Ammon's horn (tissue), 1 donor: ENCODE results near the gene MORN3.
A peak's percentile ranks its signal among the peaks of the same experiment; 100 is the strongest.
"Not testable (repeated sequence)": the region's sequence is repeated elsewhere in the genome, so short reads cannot be mapped to it uniquely, and the experiment has no call there.

Experiments
- DNase-seq: peaks from one replicate; pipeline ENCODE4 v3.0.0-alpha.2; 2016; ENCODE audit warnings: low spot score

MORN3 gene

GRCh38 chr12:121669521-121669900, at the start of gene MORN3:
Gene MORN3, minus strand, starts transcription at chr12:121669654. Its CDS starts 171 bp downstream, at chr12:121669483.
- DNase-seq = no peak

GRCh38 chr12:121718653-121719239, 49.3 kb upstream of the MORN3 start:
- DNase-seq = no peak

GRCh38 chr12:121717041-121717699, 47.7 kb upstream of the MORN3 start:
- DNase-seq = no peak

GRCh38 chr12:121715862-121716435, 46.5 kb upstream of the MORN3 start:
- no peak for DNase-seq

- DNase-seq = not testable (repeated sequence)
These were observed 45.6 kb upstream of the MORN3 start for GRCh38 chr12:121715055-121715454.

- DNase-seq = no peak
These were observed 44.3 kb upstream of the MORN3 start for GRCh38 chr12:121713793-121714192.

GRCh38 chr12:121713257-121713777, 43.9 kb upstream of the MORN3 start:
- DNase-seq = peak; percentile 13

GRCh38 chr12:121712461-121713256, 43.2 kb upstream of the MORN3 start, which contains the start of gene TMEM120B:
Gene TMEM120B, plus strand, starts transcription at chr12:121712752. Its CDS starts 144 bp downstream, at chr12:121712896.
- DNase-seq = peak; percentile 89

GRCh38 chr12:121712190-121712460, 42.7 kb upstream of the MORN3 start:
- DNase-seq = peak; percentile 40

- no peak for DNase-seq
These were observed 42.1 kb upstream of the MORN3 start for GRCh38 chr12:121711361-121712189.

GRCh38 chr12:121709478-121709961, 40.1 kb upstream of the MORN3 start:
- no peak for DNase-seq

GRCh38 chr12:121709064-121709424, 39.6 kb upstream of the MORN3 start:
- not testable (repeated sequence) for DNase-seq

GRCh38 chr12:121708313-121709063, 39.0 kb upstream of the MORN3 start:
- no peak for DNase-seq

GRCh38 chr12:121705514-121705913, 36.1 kb upstream of the MORN3 start:
- DNase-seq = no peak

- DNase-seq = no peak
These were observed 33.5 kb upstream of the MORN3 start for GRCh38 chr12:121702944-121703343.

- DNase-seq = no peak
These were observed 32.3 kb upstream of the MORN3 start for GRCh38 chr12:121701667-121702277.

- not testable (repeated sequence) for DNase-seq
These were observed 28.4 kb upstream of the MORN3 start for GRCh38 chr12:121697861-121698260.

- DNase-seq = peak; percentile 39
These were observed 27.7 kb upstream of the MORN3 start for GRCh38 chr12:121697093-121697698.

GRCh38 chr12:121693155-121693687, 23.8 kb upstream of the MORN3 start:
- DNase-seq = no peak

- DNase-seq = not testable (repeated sequence)
These were observed 23.3 kb upstream of the MORN3 start for GRCh38 chr12:121692744-121693143.
